ENCODE measurements around the gene FNDC5. TPM values are rescaled to one million over a fixed set of nuclear protein-coding genes. Genes with fewer than 3 reads are reported as not detected.

Gene FNDC5
- total and polyA plus RNA-seq, 2 of the 13 experiments (the other 11 are each of a cell fraction or from before 2014, with no cell fraction given) = 1.4 to 3.1 TPM

GRCh38 chr1:32874860-32875752 is 4.4 kb upstream of the FNDC5 start (continued):
- no peak for TF ChIP-seq STAT6 (CRISPR knock-in tag; IDR thresholded peaks at IDR 0.05; ENCODE audit: borderline replicate concordance)
- TF ChIP-seq PBX3 (CRISPR knock-in tag; IDR thresholded peaks at IDR 0.05; ENCODE audit: borderline replicate concordance) = no peak

GRCh38 chr1:32873484-32873883 is 2.8 kb upstream of the FNDC5 start:
- Histone ChIP-seq H3K9me3 (ENCODE audit: low read length) (no peaks in the 10 kb centered on the region), H3K4me3 (replicated peaks in 1 of 3; ENCODE audit: insufficient read depth in 1 of 3, low read depth in 2 of 3, low read length in 3 of 3) (no peak overlapping the region), H3K27ac (ENCODE audit: extremely low read length, insufficient read depth, low read length) (no peak overlapping the region), H3K4me1 (ENCODE audit: insufficient read depth, low read length) (peaks cover 36% of the 10 kb centered on the region), H4K20me1 (ENCODE audit: insufficient read depth, low read length) (peaks cover 5% of the 10 kb centered on the region), H3K9ac (ENCODE audit: insufficient read depth, low read depth, low read length) (no peak overlapping the region), H2AFZ (ENCODE audit: low read length) (no peak overlapping the region), H3K79me2 (ENCODE audit: insufficient read depth, low read length) (no peaks in the 10 kb centered on the region), H3K27me3 (ENCODE audit: control insufficient read depth in 1 of 2, insufficient read depth in 2 of 2, low read length in 2 of 2) (peaks cover 0 to 28% of the 10 kb centered on the region in 2 experiments; a peak in 3 of 5 replicates), H3K4me2 (ENCODE audit: low read depth, low read length) (no peak overlapping the region), H3K36me3 (replicated peaks in 1 of 2; ENCODE audit: control insufficient read depth in 1 of 2, insufficient read depth in 2 of 2, low read length in 2 of 2) (no peaks in the 10 kb centered on the region)
- FAIRE-seq = no peak
- POLR2A ChIA-PET = no interaction called here
- ATAC-seq = no peak
- TF ChIP-seq KDM3A (CRISPR knock-in tag; IDR thresholded peaks at IDR 0.05; ENCODE audit: low read depth) = no peak
- TF ChIP-seq ZNF615 (CRISPR knock-in tag; IDR thresholded peaks at IDR 0.05; ENCODE audit: borderline replicate concordance) = no peak
- TF ChIP-seq RELA (CRISPR knock-in tag; IDR thresholded peaks at IDR 0.05) = no peak
- TF ChIP-seq ZNF816 (CRISPR knock-in tag; IDR thresholded peaks at IDR 0.05; ENCODE audit: borderline replicate concordance) = no peak
- in situ Hi-C loops (cut with HindIII; ENCODE audit: extremely low pct_ligation_motif_present, low pct_unique_long_range_greater_than_20kb) = loop anchor here (10.0 kb wide), 1 partner anchor 49 kb away; no protein-coding TSS in a partner anchor
- DNase-seq (ENCODE audit: low spot score) = no peak
- WGBS (ENCODE audit: low lambda C conversion rate) = 11% methylated on average over 1 of the region's 5 CpGs
- BruUV-seq (replicated peaks) = no TSS peak
- CTCF ChIA-PET (ENCODE audit: low intra/inter-chr PET ratio, low total read pairs) = no interaction called here
- intact Hi-C loops (cut with micrococcal nuclease; ENCODE audit: unreplicated experiment) = loop anchor here (5.0 to 10.0 kb wide), 3 partner anchors 56 to 351 kb away; partner anchors contain the start of genes S100PBP and YARS1
